Heart left ventricle (tissue), 16 donors: ENCODE data around the gene CDX2. TPM values are rescaled to one million over a fixed set of nuclear protein-coding genes. Genes with fewer than 3 reads are reported as not detected.

Experiments
- ATAC-seq, 4 donors: fragments of 200-7000 bp; cut with Tn5 transposase; one replicate each; pipeline ENCODE4 v1.9.1; 2020 to 2022; ENCODE audit warnings: moderate library complexity in 4 of 4, mild to moderate bottlenecking in 3 of 4, moderate number of reproducible peaks in 1 of 4
- DNase-seq, 5 donors: peaks; one replicate each; pipeline ENCODE4 v3.0.0-alpha.2; 2020
- H3K27ac ChIP-seq, 12 donors: fragments of 200-600 bp; sonication (generic) in 4 of 12; one replicate each; pipeline versions ENCODE4 v1.5.0 to v1.8.0; 2016 to 2022; ENCODE audit warnings: mild to moderate bottlenecking in 2 of 12
- H3K27me3 ChIP-seq, 9 donors: fragments of 200-600 bp; sonication (generic) in 2 of 9; one replicate each; pipeline versions ENCODE4 v1.5.1 to v1.8.0; 2016 to 2022; ENCODE audit warnings: mild to moderate bottlenecking in 3 of 9
- H3K36me3 ChIP-seq, 9 donors: fragments of 200-600 bp; sonication (generic) in 2 of 9; one replicate each; pipeline versions ENCODE4 v1.5.0 to v1.8.0; 2018 to 2022; ENCODE audit warnings: mild to moderate bottlenecking in 2 of 9
- H3K4me1 ChIP-seq, 12 donors: fragments of 200-600 bp; sonication (generic) in 4 of 12; one replicate each; pipeline versions ENCODE4 v1.5.0 to v1.8.0; 2016 to 2022; ENCODE audit warnings: mild to moderate bottlenecking in 3 of 12
- H3K4me3 ChIP-seq, 12 donors: fragments of 200-600 bp; sonication (generic) in 4 of 12; one replicate each; pipeline versions ENCODE4 v1.5.0 to v1.8.0; 2017 to 2022; ENCODE audit warnings: mild to moderate bottlenecking in 9 of 12, moderate library complexity in 4 of 12
- H3K9me3 ChIP-seq, 12 donors: fragments of 200-600 bp; sonication (generic) in 4 of 12; one replicate each; pipeline versions ENCODE4 v1.5.0 to v1.8.0; 2016 to 2022; ENCODE audit warnings: mild to moderate bottlenecking in 1 of 12
- POLR2A ChIP-seq, 2 donors: fragments of 450-650 bp; IDR thresholded peaks; one replicate each; pipeline ENCODE4 v1.6.1; 2017; ENCODE audit warnings: antibody characterized with exemption in 2 of 2, mild to moderate bottlenecking in 2 of 2, moderate library complexity in 2 of 2
- WGBS, 4 donors: extraction: QIAGEN DNeasy Blood & Tissue Kit in 2 of 4; methylation state at CpG; one replicate each; pipeline versions ENCODE4 v1.1.5 to v1.1.7; 2013 to 2018; 5-methylcytosine and 5-hydroxymethylcytosine counted together
- intact Hi-C, 10 donors: fragments of 100-400 bp; cut with DNase I; formaldehyde crosslinking; loops; one replicate each; pipeline versions ENCODE4 v1.11.1 to v1.14.2; 2022
- polyA plus RNA-seq, 2 donors: library from polyadenylated mRNA; stranded (reverse); fragments of 200-250 nt; gene quantifications; one replicate each; pipeline ENCODE4 v1.2.3, GENCODE V29; 2013
- total RNA-seq, 9 donors: library from RNA; depleted of rRNA in 2 of 9; stranded (reverse); fragments of >200 nt in 2 of 9; fragmentation: NEBNext Ultra II Directional in 3 of 9; extraction: Animal tissue kit (Norgen Biotek cat#: 25700) in 3 of 9; gene quantifications; one replicate each; pipeline versions ENCODE4 v1.1.0 to v1.2.4, GENCODE V29; 2016 to 2023
- TF ChIP-seq, protein P1 (sequence below), 12 donors: fragments of 200-600 bp; sonication (generic) in 4 of 12; IDR thresholded peaks; one replicate each; pipeline versions ENCODE4 v1.5.0 to v1.8.0; 2018 to 2022; ENCODE audit warnings: antibody characterized with exemption in 12 of 12, mild to moderate bottlenecking in 5 of 12
- donor health status: ischemic (EF 13 %, LVEDD 7.1; RV severe dilation, severe dysfunction).
- donor health status: healthy with polysubstance abuse.
- donor health status: DM: no; HTN: yes; CAD: no.
- donor health status: DM: no; HTN: no; CAD: no.
- donor health status: ischemic (EF 25% LVEDD 6.9; RV normal size, moderate dysfunction).
- donor health status: ischemic (EF 25% LVEDD 5.7; RV mildly dilated, moderate dysfunction).
- donor health status: healthy.
- donor health status: DM: yes; HTN: yes; CAD: no.
- donor health status: ischemic (EF 35%, LVEDD 5.7; RV mildly dilated, moderate dysfunction).
- donor health status: nonischemic (EF 11% LVEDD 7.7; RV severe dilation, severe dysfunction).
- donor health status: DM: yes; HTN: yes; CAD: no.
- donor health status: PGD.
- donor health status: ischemic (EF 29% LVEDD 5.4; RV normal size, mild dysfunction).
- donor health status: nonischemic (EF 23%, LVEDD 6.1; RV moderate dilation, normal function).

The CDX2 gene
- total and polyA plus RNA-seq, 11 donors = not detected

DNA sequence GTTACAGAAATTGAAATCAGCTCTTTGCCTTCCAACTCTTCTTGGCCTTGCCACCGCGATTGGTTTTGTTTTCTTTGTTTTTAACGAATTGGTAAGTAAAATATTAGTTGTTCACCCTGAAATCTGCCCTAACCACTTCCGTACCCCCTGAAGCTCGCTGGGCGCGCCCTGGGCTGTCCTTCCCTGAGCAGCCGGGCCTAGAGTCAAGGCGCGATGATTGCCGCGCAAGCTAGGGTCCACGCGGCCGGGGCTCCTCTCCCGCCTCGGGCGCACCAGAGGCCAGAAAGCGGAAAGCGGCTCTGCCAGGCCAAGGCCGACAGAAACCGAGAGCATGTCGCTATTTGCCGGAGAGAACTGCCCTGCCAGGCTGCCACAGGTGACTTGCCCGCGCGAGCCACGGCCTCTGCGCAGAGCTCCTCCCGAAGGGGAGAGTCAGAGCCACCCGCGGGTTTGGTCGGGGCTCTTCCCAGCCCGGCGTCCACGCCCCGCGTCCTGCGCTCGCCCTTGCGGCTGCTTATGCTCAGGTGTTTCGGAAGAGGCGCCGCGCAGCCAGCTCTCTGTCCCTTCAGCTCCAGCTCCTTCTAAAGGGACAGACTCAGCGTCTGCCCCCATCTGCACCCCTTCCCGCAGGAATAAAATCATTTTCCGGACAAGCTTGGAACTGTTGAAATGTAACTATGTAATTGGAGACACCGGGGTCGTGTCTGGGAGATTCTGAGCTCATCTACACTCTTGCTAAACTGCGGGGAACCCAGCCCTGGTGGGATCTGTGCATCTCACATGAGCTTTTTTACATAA lies 6.6 kb upstream of the CDX2 start:
- Histone ChIP-seq H3K4me1 (peaks cover 0 to 37% (median 11%) of the 10 kb centered on the region in 12 donors), H3K27me3 (peaks cover 77 to 100% (median 98%) of the 10 kb centered on the region in 9 donors), H3K9me3 (no peaks in the 10 kb centered on the region), H3K36me3 (no peaks in the 10 kb centered on the region), H3K4me3 (peak overlapping the region in 1 of 12 donors; percentile 5), H3K27ac (no peak overlapping the region)
- no peak for ATAC-seq
- DNase-seq = no peak
- 2 to 3% (median 3%) methylated on average over 25 to 51 of the region's 51 CpGs for WGBS, 4 donors
- intact Hi-C loops = no loop called here
- no peak for TF ChIP-seq POLR2A (IDR thresholded peaks at IDR 0.05)
- TF ChIP-seq, protein P1, sequence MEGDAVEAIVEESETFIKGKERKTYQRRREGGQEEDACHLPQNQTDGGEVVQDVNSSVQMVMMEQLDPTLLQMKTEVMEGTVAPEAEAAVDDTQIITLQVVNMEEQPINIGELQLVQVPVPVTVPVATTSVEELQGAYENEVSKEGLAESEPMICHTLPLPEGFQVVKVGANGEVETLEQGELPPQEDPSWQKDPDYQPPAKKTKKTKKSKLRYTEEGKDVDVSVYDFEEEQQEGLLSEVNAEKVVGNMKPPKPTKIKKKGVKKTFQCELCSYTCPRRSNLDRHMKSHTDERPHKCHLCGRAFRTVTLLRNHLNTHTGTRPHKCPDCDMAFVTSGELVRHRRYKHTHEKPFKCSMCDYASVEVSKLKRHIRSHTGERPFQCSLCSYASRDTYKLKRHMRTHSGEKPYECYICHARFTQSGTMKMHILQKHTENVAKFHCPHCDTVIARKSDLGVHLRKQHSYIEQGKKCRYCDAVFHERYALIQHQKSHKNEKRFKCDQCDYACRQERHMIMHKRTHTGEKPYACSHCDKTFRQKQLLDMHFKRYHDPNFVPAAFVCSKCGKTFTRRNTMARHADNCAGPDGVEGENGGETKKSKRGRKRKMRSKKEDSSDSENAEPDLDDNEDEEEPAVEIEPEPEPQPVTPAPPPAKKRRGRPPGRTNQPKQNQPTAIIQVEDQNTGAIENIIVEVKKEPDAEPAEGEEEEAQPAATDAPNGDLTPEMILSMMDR (IDR thresholded peaks at IDR 0.05) = no peak

DNA sequence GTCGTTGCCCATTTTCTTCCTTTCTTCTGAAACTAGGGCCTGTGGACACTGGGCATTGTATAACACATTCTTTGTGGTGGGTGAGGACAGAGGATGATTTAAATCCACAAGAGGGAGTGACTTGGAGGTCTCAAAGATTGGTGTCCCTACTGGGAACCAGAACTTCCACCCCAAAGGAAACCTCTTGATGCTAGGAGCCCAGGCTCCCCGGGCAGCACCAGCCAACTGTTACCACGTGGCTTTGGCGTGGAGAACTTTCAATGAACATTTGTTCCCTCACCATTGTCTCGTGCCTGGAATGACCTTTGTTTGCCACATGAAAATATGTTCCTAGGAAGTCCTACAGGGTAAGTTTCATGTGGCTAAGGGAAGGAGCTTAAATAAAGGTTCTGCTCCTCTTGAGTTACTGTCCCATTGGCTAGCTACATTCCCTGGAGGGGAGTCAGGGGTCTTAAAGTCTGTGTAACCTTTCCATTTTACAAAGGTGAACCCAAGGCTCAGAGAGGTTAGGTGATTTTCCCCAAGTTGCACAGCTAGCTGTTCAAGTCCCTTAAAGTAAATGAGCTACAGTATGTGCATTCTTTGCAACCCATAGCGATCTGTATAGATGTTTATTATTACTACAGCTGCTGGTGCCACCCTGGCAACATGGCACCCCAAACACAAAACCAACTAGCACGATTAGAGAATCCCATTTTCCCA lies 5.0 kb upstream of the CDX2 start:
- Histone ChIP-seq H3K36me3 (no peaks in the 10 kb centered on the region), H3K4me3 (no peak overlapping the region), H3K4me1 (peaks cover 0 to 21% (median 5%) of the 10 kb centered on the region in 12 donors), H3K27me3 (peaks cover 71 to 100% (median 98%) of the 10 kb centered on the region in 9 donors), H3K9me3 (no peaks in the 10 kb centered on the region), H3K27ac (no peak overlapping the region)
- whole genome bisulfite sequencing, 4 donors = 10% methylated on average over 7 of the region's 7 CpGs
- intact Hi-C loops = no loop called here
- DNase-seq (no peak), ATAC-seq (no peak)
- TF ChIP-seq, protein P1 (IDR thresholded peaks at IDR 0.05) = no peak
- no peak for TF ChIP-seq POLR2A (IDR thresholded peaks at IDR 0.05)

DNA sequence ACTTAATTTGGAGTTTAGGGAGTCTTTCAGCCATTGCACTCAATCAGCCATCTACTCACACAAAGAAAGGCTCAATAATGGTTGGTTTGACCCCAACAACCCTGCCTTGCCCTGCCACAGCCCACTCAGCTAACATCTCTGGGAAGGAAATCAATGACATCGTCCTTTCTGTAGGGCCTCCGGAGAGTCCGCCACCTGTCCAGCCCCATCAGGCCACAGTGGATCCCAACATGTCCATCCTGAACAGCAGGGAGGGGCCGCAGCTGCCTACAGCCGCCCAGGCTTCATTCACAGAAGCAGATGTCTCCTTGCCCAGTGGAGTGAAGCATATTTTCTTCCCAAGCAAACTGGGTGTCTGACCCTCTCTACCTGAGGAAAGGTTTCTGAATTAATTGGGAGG lies 4.2 kb upstream of the CDX2 start:
- Histone ChIP-seq H3K4me1 (peaks cover 0 to 22% (median 8%) of the 10 kb centered on the region in 12 donors), H3K27me3 (peaks cover 71 to 100% (median 98%) of the 10 kb centered on the region in 9 donors), H3K4me3 (no peak overlapping the region), H3K27ac (no peak overlapping the region), H3K9me3 (no peaks in the 10 kb centered on the region), H3K36me3 (no peaks in the 10 kb centered on the region)
- DNase-seq (no peak), ATAC-seq (no peak)
- intact Hi-C loops = no loop called here
- 15 to 26% (median 23%) methylated on average over 2 to 5 of the region's 5 CpGs for WGBS, 4 donors
- TF ChIP-seq, protein P1 (IDR thresholded peaks at IDR 0.05) = no peak
- no peak for TF ChIP-seq POLR2A (IDR thresholded peaks at IDR 0.05)

DNA sequence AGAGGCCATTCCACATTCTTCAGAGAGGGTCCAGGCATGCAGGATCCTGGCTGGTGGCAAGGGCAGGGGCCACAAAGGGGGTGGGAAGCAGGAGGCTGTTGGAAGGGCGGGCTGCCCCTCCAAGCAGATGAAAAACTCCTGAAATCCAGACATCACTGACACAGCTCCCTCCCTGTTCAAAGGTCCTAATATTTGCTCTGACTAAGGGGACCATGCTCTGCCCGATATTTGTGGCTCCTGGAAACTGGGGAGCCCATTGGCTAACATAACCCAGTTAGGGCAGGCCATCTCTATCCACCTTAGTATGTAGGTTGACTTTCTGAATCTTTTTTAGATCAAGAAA lies 3.3 kb upstream of the CDX2 start:
- Histone ChIP-seq H3K27ac (no peak overlapping the region), H3K9me3 (no peaks in the 10 kb centered on the region), H3K36me3 (no peaks in the 10 kb centered on the region), H3K4me1 (peaks cover 0 to 22% (median 7%) of the 10 kb centered on the region in 12 donors), H3K27me3 (peaks cover 71 to 100% (median 98%) of the 10 kb centered on the region in 9 donors), H3K4me3 (no peak overlapping the region)
- DNase-seq (no peak), ATAC-seq (no peak)
- TF ChIP-seq, protein P1 (IDR thresholded peaks at IDR 0.05) = no peak
- TF ChIP-seq POLR2A (IDR thresholded peaks at IDR 0.05) = no peak
- WGBS, 4 donors = 57 to 61% (median 60%) methylated on average over 2 of the region's 2 CpGs
- intact Hi-C loops = no loop called here
